Measurements from ENCODE around the gene ACVR2A.

The ACVR2A gene

DNA sequence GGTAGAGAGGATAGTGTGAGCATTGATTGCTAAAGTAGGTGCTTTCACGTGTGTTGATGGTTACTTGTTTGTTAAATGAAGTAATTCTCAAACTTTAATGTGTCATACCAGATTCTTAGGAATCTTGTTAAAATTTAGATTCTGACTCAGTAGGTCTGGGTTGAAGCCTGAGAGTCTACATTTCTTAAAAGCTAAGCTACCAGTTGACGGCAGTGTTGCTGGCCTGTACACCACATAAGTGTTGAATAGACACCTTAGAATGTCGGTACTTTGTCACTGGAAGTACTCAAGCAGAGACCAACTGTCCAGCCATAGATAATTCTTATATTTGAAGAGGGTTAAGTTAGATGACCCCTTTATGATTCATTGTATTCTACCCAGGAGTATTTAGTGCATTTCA is 79.8 kb downstream of the ACVR2A start:
- no peak for TF ChIP-seq GATA3 (IDR thresholded peaks at IDR 0.05; ENCODE audit: low read depth, low read length)
- TF ChIP-seq GATA2 (IDR thresholded peaks at IDR 0.05; ENCODE audit: low read depth, low read length): no peak

DNA sequence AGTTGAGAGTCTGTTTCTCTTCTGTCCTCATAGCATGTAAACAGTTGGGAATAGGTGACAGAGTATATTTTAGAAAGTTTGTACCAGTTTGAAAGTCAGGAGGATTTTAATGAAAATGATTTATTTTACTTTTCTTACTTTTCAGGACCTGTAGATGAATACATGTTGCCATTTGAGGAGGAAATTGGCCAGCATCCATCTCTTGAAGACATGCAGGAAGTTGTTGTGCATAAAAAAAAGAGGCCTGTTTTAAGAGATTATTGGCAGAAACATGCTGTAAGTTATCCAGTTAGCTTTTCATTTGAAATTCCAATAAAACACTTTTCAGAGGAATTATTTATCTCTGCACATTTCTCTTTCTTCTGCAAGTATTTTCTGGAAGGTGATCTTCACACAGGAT is 81.1 kb downstream of the ACVR2A start:
- TF ChIP-seq GATA3 (IDR thresholded peaks at IDR 0.05; ENCODE audit: low read depth, low read length): no peak
- no peak for TF ChIP-seq GATA2 (IDR thresholded peaks at IDR 0.05; ENCODE audit: low read depth, low read length)

DNA sequence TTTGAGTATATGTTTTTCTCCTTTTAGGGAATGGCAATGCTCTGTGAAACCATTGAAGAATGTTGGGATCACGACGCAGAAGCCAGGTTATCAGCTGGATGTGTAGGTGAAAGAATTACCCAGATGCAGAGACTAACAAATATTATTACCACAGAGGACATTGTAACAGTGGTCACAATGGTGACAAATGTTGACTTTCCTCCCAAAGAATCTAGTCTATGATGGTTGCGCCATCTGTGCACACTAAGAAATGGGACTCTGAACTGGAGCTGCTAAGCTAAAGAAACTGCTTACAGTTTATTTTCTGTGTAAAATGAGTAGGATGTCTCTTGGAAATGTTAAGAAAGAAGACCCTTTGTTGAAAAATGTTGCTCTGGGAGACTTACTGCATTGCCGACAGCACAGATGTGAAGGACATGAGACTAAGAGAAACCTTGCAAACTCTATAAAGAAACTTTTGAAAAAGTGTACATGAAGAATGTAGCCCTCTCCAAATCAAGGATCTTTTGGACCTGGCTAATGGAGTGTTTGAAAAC is 82.3 kb downstream of the ACVR2A start:
- TF ChIP-seq GATA2 (IDR thresholded peaks at IDR 0.05; ENCODE audit: low read depth, low read length) (no peak), GATA3 (IDR thresholded peaks at IDR 0.05; ENCODE audit: low read depth, low read length) (no peak)

DNA sequence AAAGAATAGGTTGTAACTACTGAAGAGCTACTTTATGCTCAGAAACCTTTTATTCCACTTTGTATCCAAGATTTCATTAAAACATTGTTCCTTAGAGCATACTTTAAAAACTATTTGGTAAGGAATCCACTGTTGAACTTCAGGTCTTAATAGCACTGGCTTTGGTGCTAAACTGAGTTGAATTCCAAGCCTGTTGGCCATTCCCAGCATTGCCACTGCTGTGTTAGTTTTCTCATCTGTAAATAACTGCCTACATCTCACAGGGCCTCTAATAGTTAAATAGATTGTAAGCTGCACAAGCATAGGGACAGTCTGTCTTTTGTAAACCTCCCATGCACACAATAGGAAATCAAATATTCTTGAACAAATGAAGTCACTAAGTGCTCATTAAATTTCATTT is 89.1 kb downstream of the ACVR2A start:
- TF ChIP-seq GATA3 (IDR thresholded peaks at IDR 0.05; ENCODE audit: low read depth, low read length): no peak
- no peak for TF ChIP-seq GATA2 (IDR thresholded peaks at IDR 0.05; ENCODE audit: low read depth, low read length)

DNA sequence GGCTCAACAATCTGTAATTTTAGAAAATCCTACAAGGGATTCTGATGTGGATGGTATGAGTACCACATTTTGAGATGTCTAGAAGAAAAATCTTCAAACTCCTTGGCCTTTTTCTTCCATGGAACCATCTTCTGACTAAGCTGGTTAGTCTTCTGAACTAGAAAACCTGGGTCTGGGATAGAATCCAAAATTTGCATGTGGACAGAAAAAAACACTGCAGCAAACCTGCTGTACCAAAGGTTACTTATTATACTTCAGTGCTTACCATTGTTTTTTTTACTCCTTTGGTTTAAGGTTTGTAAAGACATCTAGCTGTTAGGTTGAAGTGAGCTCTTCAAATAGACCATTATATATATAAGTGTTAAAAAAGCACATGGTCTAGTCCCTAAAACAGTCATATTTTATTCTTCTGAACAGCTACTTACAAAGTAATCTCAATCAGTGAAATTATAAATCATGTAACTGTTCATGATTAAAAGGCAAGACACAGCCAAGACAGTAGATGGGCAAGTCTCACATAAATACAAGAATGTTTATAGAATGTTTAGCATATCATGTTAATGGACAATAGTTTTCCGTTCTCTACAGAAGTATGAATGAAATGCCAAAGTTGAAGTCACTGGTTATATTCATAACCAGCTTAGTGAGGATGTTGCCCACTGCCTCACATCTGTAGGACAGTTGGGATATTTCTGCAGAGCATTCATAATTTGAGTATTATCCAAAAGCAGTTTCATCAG is 90.2 kb downstream of the ACVR2A start:
- TF ChIP-seq GATA2 (IDR thresholded peaks at IDR 0.05; ENCODE audit: low read depth, low read length): no peak
- TF ChIP-seq GATA3 (IDR thresholded peaks at IDR 0.05; ENCODE audit: low read depth, low read length): no peak

DNA sequence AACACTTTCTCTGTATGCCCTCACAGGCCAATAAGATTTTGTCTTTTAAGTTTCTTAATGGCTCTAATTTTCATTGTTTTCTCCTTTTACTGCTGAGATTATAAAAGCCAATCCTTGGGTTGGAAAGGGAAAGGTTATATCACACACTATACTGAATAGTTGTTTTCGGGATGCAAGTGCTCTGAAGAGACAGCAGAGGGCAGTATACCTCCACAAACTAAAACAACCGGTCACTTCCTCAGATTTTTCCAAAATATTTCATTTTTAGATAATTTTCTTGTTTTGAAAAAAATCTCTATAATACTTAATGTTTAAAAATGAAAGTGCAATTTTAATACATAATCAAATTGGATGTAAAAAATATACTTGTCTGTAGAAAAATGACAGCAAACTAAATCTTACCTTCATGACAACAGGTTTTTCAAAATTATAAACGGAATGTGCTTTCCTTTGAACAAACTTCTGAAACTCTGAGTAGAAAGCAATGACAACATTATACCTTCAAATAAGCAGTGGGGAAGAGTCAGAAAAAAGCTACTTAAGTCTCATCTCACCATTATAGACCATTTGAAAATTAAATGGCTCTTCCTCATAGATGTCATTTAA is 93.0 kb downstream of the ACVR2A start:
- TF ChIP-seq GATA2 (IDR thresholded peaks at IDR 0.05; ENCODE audit: low read depth, low read length) (no peak), GATA3 (IDR thresholded peaks at IDR 0.05; ENCODE audit: low read depth, low read length) (no peak)

DNA sequence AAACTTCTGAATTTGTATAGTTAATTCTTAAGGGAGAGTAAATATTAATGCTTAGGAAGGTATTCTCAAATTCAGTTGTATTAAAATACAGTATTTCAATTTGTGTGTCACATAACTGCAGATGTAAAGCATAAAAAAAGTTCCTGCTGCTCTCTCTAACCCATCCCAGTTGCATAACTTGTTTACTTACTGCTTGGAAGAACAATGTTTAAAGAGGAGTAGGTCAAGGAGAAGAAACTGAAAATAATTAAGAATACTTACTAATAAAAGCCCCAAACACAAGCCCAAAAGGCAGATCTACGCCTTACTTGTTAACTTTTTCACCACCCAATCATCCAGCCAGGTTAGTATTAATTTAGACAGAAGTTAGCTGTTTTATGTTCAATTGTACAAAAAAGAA is 94.5 kb downstream of the ACVR2A start:
- no peak for TF ChIP-seq GATA3 (IDR thresholded peaks at IDR 0.05; ENCODE audit: low read depth, low read length)
- no peak for TF ChIP-seq GATA2 (IDR thresholded peaks at IDR 0.05; ENCODE audit: low read depth, low read length)

DNA sequence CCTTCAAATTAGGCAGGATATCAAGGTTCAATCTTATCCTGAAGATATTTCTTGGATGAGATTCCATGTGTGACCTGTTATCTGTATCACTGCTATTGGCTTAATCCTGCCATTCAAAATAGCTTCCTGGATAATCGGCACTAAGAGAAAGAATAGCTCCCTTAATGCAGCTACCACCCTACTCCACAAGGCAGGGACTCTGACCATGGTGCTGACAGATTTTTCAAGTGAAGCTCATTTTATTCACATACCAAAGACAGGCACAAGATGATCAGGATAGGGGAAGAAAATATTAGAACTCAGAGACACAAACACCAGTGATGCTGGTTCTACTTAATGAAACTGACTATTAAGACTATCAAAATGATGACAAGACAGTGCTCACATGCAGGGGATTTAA is 100.8 kb downstream of the ACVR2A start:
- no peak for TF ChIP-seq GATA3 (IDR thresholded peaks at IDR 0.05; ENCODE audit: low read depth, low read length)
- no peak for TF ChIP-seq GATA2 (IDR thresholded peaks at IDR 0.05; ENCODE audit: low read depth, low read length)

DNA sequence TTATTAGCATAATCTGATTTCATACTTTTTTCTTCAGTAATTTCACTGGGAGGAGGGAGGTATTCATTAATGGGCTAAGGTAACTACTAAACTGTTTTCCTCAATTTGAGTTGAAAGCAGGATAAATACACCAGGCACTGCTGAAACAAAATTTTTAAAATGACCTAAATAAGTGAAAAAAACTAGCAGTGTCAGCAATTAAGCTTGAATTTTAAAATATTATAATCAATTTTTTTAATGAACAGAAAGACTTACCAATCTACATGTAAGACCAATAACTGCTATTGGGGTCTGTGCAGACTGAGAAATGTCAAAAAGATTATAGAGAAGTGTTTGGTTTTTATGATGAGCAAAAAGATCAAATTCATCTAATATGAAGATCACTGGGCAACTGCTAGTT is 107.3 kb downstream of the ACVR2A start:
- TF ChIP-seq GATA3 (IDR thresholded peaks at IDR 0.05; ENCODE audit: low read depth, low read length) (no peak), GATA2 (IDR thresholded peaks at IDR 0.05; ENCODE audit: low read depth, low read length) (no peak)

DNA sequence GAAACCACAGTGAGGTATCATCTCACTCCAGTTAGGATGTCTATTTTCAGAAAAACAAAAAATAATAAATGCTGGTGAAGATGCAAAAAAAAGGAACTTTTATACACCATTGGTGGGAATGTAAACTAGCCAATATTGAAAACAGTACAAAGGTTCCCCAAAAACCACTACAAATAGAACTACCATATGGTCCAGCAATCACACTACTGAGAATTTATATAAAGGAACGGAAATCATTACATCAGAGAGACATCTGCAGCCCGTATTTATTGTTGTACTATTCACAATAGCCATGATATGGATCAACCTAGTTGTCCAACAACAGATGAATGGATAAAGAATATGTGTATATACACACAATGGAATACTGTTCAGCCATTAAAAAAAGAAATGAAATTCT is 123.7 kb downstream of the ACVR2A start:
- TF ChIP-seq GATA3 (IDR thresholded peaks at IDR 0.05; ENCODE audit: low read depth, low read length): no peak
- TF ChIP-seq GATA2 (IDR thresholded peaks at IDR 0.05; ENCODE audit: low read depth, low read length): no peak

DNA sequence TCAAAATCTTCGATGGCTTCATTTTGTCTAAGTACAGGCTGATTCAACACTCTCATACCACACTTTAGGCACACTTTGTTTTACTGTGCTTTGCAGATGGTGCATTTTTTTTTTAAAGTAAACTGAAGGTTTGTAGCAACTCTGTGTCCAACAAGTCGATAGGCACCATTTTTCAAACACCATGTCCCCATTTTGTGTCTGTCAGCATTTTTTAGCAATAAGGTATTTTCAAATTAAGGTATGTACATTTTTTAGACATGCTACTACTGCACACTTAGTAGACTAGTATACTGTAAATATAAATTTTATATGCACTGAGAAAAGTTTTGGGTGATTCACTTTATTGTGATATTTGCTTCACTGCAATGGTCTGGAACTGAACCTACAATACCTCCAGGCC is 131.3 kb downstream of the ACVR2A start:
- TF ChIP-seq GATA2 (IDR thresholded peaks at IDR 0.05; ENCODE audit: low read depth, low read length): no peak
- TF ChIP-seq GATA3 (IDR thresholded peaks at IDR 0.05; ENCODE audit: low read depth, low read length): no peak

DNA sequence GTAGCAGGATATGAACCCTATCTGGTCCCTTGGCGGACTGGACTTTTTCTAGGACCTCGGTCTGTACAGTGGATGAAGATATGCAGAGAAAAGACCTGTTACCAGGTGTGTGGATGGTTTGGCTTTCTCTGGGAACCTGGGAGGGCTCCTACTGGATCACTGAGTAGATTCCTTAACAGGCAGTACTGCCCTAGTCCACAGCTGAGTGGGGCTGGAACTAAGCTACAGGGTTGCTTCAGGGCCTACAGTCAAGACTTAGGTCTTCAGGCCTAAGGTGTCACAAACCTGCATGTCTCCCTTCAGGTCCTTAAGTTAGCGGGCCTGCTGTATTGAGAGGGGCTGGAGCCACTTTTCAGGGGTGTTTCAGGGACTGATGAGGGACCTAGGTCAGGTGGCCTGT is 132.8 kb downstream of the ACVR2A start:
- TF ChIP-seq GATA2 (IDR thresholded peaks at IDR 0.05; ENCODE audit: low read depth, low read length) (no peak), GATA3 (IDR thresholded peaks at IDR 0.05; ENCODE audit: low read depth, low read length) (no peak)
